ENCODE data around the gene GRPEL2. TPM values are rescaled to one million over a fixed set of nuclear protein-coding genes. Genes with fewer than 3 reads are reported as not detected.

Gene GRPEL2
- total RNA-seq, 2 experiments from 2014 or later, result 32.9 to 37.2 TPM

- Mint-ChIP-seq H3K4me3 (no peak overlapping the region), H3K27ac (no peak overlapping the region), H3K4me1 (ENCODE audit: low read depth) (no peaks in the 10 kb centered on the region), H3K36me3 (no peaks in the 10 kb centered on the region), H3K9me3 (no peaks in the 10 kb centered on the region), H3K27me3 (peaks cover 3% of the 10 kb centered on the region)
- CTCF ChIA-PET, result interaction anchor here (0.8 kb wide), 1 partner anchor 13 kb away, joined by 3 read pairs; no protein-coding TSS in a partner anchor
- POLR2A ChIA-PET, result no interaction called here
- no peak for DNase-seq
- intact Hi-C loops (cut with micrococcal nuclease), result no loop called here
Measured at GRCh38 chr5:149304195-149305078, 40.9 kb upstream of the GRPEL2 start.

- intact Hi-C loops (cut with micrococcal nuclease), result no loop called here
- no peaks in the 10 kb centered on the region for H3K9me3 Mint-ChIP-seq
- ChIA-PET CTCF (interaction anchor here (0.9 to 1.5 kb wide), 5 partner anchors 8 to 255 kb away, joined by 3 to 6 read pairs (median 3); no protein-coding TSS in a partner anchor), POLR2A (no interaction called here)
- no peaks in the 10 kb centered on the region for H3K36me3 Mint-ChIP-seq
- H3K27ac Mint-ChIP-seq, result no peak overlapping the region
- H3K4me1 Mint-ChIP-seq (ENCODE audit: low read depth), result no peaks in the 10 kb centered on the region
- no peak overlapping the region for H3K4me3 Mint-ChIP-seq
- H3K27me3 Mint-ChIP-seq, result no peaks in the 10 kb centered on the region
- no peak for DNase-seq
Measured at GRCh38 chr5:149309354-149309753, 35.9 kb upstream of the GRPEL2 start.

- DNase-seq, result no peak
- Mint-ChIP-seq H3K27me3 (no peaks in the 10 kb centered on the region), H3K36me3 (no peaks in the 10 kb centered on the region), H3K4me1 (ENCODE audit: low read depth) (no peaks in the 10 kb centered on the region), H3K27ac (no peak overlapping the region), H3K9me3 (no peaks in the 10 kb centered on the region), H3K4me3 (no peak overlapping the region)
- intact Hi-C loops (cut with micrococcal nuclease), result no loop called here
- POLR2A ChIA-PET, result no interaction called here
- CTCF ChIA-PET, result interaction anchor here (2.2 kb wide), 1 partner anchor 62 kb away, joined by 10 read pairs; no protein-coding TSS in a partner anchor
Measured at GRCh38 chr5:149310488-149310887, 34.8 kb upstream of the GRPEL2 start.

GRCh38 chr5:149310947-149311658 lies 34.2 kb upstream of the GRPEL2 start:
- Mint-ChIP-seq H3K4me1 (ENCODE audit: low read depth) (no peaks in the 10 kb centered on the region), H3K27me3 (no peaks in the 10 kb centered on the region), H3K27ac (no peak overlapping the region), H3K36me3 (no peaks in the 10 kb centered on the region), H3K9me3 (no peaks in the 10 kb centered on the region), H3K4me3 (no peak overlapping the region)
- intact Hi-C loops (cut with micrococcal nuclease), result no loop called here
- CTCF ChIA-PET, result interaction anchor here (0.7 to 2.2 kb wide), 4 partner anchors 9 to 123 kb away, joined by 3 to 10 read pairs (median 4); no protein-coding TSS in a partner anchor
- DNase-seq, result no peak
- POLR2A ChIA-PET, result interaction anchor here (0.6 kb wide), 1 partner anchor 31 kb away, joined by 3 read pairs; no protein-coding TSS in a partner anchor

- Mint-ChIP-seq H3K4me1 (ENCODE audit: low read depth) (peaks cover 1% of the 10 kb centered on the region), H3K27me3 (no peaks in the 10 kb centered on the region), H3K9me3 (no peaks in the 10 kb centered on the region), H3K27ac (no peak overlapping the region), H3K4me3 (no peak overlapping the region), H3K36me3 (no peaks in the 10 kb centered on the region)
- CTCF ChIA-PET, result interaction anchor here (1.3 to 12.4 kb wide), 4 partner anchors 10 to 56 kb away, joined by 4 to 289 read pairs (median 5); no protein-coding TSS in a partner anchor
- POLR2A ChIA-PET, result no interaction called here
- DNase-seq, result no peak
- intact Hi-C loops (cut with micrococcal nuclease), result no loop called here
Measured at GRCh38 chr5:149313151-149313841, 32.0 kb upstream of the GRPEL2 start.

GRCh38 chr5:149314571-149315111 lies 30.7 kb upstream of the GRPEL2 start:
- Mint-ChIP-seq H3K4me3 (no peak overlapping the region), H3K9me3 (no peaks in the 10 kb centered on the region), H3K27ac (no peak overlapping the region), H3K27me3 (no peaks in the 10 kb centered on the region), H3K4me1 (ENCODE audit: low read depth) (peaks cover 1% of the 10 kb centered on the region), H3K36me3 (no peaks in the 10 kb centered on the region)
- DNase-seq, result no peak
- intact Hi-C loops (cut with micrococcal nuclease), result loop anchor here (5.0 kb wide), 1 partner anchor 248 kb away; no protein-coding TSS in a partner anchor
- CTCF ChIA-PET, result interaction anchor here (0.9 to 12.4 kb wide), 6 partner anchors 8 to 250 kb away, joined by 3 to 289 read pairs (median 5); no protein-coding TSS in a partner anchor
- POLR2A ChIA-PET, result no interaction called here

GRCh38 chr5:149315753-149316152 lies 29.5 kb upstream of the GRPEL2 start:
- no peak for DNase-seq
- ChIA-PET CTCF (interaction anchor here (0.6 to 12.4 kb wide), 4 partner anchors 45 to 118 kb away, joined by 3 to 289 read pairs (median 3); no protein-coding TSS in a partner anchor), POLR2A (no interaction called here)
- no peak overlapping the region for H3K4me3 Mint-ChIP-seq
- no peaks in the 10 kb centered on the region for H3K27me3 Mint-ChIP-seq
- intact Hi-C loops (cut with micrococcal nuclease), result loop anchor here (2.0 to 5.0 kb wide), 3 partner anchors 29 to 247 kb away; partner anchors contain the start of gene GRPEL2
- no peaks in the 10 kb centered on the region for H3K9me3 Mint-ChIP-seq
- H3K4me1 Mint-ChIP-seq (ENCODE audit: low read depth), result peaks cover 1% of the 10 kb centered on the region
- H3K36me3 Mint-ChIP-seq, result no peaks in the 10 kb centered on the region
- no peak overlapping the region for H3K27ac Mint-ChIP-seq

GRCh38 chr5:149317281-149318048 lies 27.8 kb upstream of the GRPEL2 start:
- ChIA-PET POLR2A (no interaction called here), CTCF (interaction anchor here (0.7 to 12.4 kb wide), 28 partner anchors 8 to 348 kb away, joined by 3 to 289 read pairs (median 4); partner anchors contain the start of genes ABLIM3 and PCYOX1L)
- Mint-ChIP-seq H3K4me1 (ENCODE audit: low read depth) (peaks cover 1% of the 10 kb centered on the region), H3K27ac (no peak overlapping the region), H3K36me3 (no peaks in the 10 kb centered on the region), H3K27me3 (no peaks in the 10 kb centered on the region), H3K4me3 (no peak overlapping the region), H3K9me3 (no peaks in the 10 kb centered on the region)
- intact Hi-C loops (cut with micrococcal nuclease), result loop anchor here (1.0 to 5.0 kb wide), 5 partner anchors 27 to 245 kb away; partner anchors contain the start of gene GRPEL2
- DNase-seq, result peak; percentile 50

- intact Hi-C loops (cut with micrococcal nuclease), result loop anchor here (5.0 kb wide), 1 partner anchor 243 kb away; no protein-coding TSS in a partner anchor
- H3K27me3 Mint-ChIP-seq, result no peaks in the 10 kb centered on the region
- H3K9me3 Mint-ChIP-seq, result no peaks in the 10 kb centered on the region
- DNase-seq, result no peak
- H3K27ac Mint-ChIP-seq, result no peak overlapping the region
- H3K4me3 Mint-ChIP-seq, result no peak overlapping the region
- ChIA-PET CTCF (interaction anchor here (4.8 to 12.4 kb wide), 2 partner anchors 50 to 115 kb away, joined by 51 to 289 read pairs; no protein-coding TSS in a partner anchor), POLR2A (interaction anchor here (2.1 kb wide), 1 partner anchor 26 kb away, joined by 7 read pairs; the partner anchor contains the start of gene GRPEL2)
- no peaks in the 10 kb centered on the region for H3K36me3 Mint-ChIP-seq
- H3K4me1 Mint-ChIP-seq (ENCODE audit: low read depth), result peaks cover 1% of the 10 kb centered on the region
Measured at GRCh38 chr5:149319174-149319573, 26.1 kb upstream of the GRPEL2 start.

GRCh38 chr5:149320791-149321330 lies 24.4 kb upstream of the GRPEL2 start:
- Mint-ChIP-seq H3K4me3 (no peak overlapping the region), H3K9me3 (no peaks in the 10 kb centered on the region), H3K4me1 (ENCODE audit: low read depth) (peaks cover 1% of the 10 kb centered on the region), H3K27ac (no peak overlapping the region), H3K36me3 (no peaks in the 10 kb centered on the region), H3K27me3 (no peaks in the 10 kb centered on the region)
- POLR2A ChIA-PET, result interaction anchor here (2.1 kb wide), 1 partner anchor 25 kb away, joined by 7 read pairs; the partner anchor contains the start of gene GRPEL2
- intact Hi-C loops (cut with micrococcal nuclease), result no loop called here
- DNase-seq, result no peak
- CTCF ChIA-PET, result interaction anchor here (1.2 to 12.4 kb wide), 6 partner anchors 9 to 113 kb away, joined by 3 to 289 read pairs (median 5); partner anchors contain the start of gene GRPEL2

Measured in activated CD4-positive, alpha-beta memory T cell treated with anti-CD3 and anti-CD28 coated beads for 36 hours (primary cell).